ENCODE results near the gene SERGEF. TPM values are rescaled to one million over a fixed set of nuclear protein-coding genes. Genes with fewer than 3 reads are reported as not detected.

SERGEF gene
- polyA plus RNA-seq, 2 of the 4 experiments (the other 2 are of a cell fraction): 20.7 to 24.1 TPM

GRCh38 chr11:18014876-18015275 is 2.0 kb upstream of the SERGEF start:
- ChIA-PET CTCF (no interaction called here), POLR2A (no interaction called here)
- no peaks in the 10 kb centered on the region for H3K9me3 ChIP-seq
- DNase-seq (ENCODE audit: low read depth in 1 of 2, low spot score in 1 of 2): no peak
- H3K27ac ChIP-seq: no peak overlapping the region
- ATAC-seq: no peak
- peaks cover 11% of the 10 kb centered on the region; the same call in 2 of the 3 replicates for H3K4me1 ChIP-seq
- FAIRE-seq: no peak
- TF ChIP-seq E2F6 (IDR thresholded peaks at IDR 0.05; ENCODE audit: borderline replicate concordance, low read depth) (no peak), ATOH8 (CRISPR knock-in tag; IDR thresholded peaks at IDR 0.05; ENCODE audit: low read depth) (no peak), FOSL2 (IDR thresholded peaks at IDR 0.05) (no peak), FOSL2 (CRISPR knock-in tag; IDR thresholded peaks at IDR 0.05) (no peak), JUN (IDR thresholded peaks at IDR 0.05) (no peak), PHF8 (IDR thresholded peaks at IDR 0.05; ENCODE audit: borderline replicate concordance, low read depth) (no peak), FOXS1 (CRISPR knock-in tag; IDR thresholded peaks at IDR 0.05) (no peak), POLR2AphosphoS2 (conservative IDR thresholded peaks at IDR 0.05; ENCODE audit: low read length) (no peak), ESRRA (IDR thresholded peaks at IDR 0.05; ENCODE audit: borderline replicate concordance, low read length) (no peak), BHLHE40 (IDR thresholded peaks at IDR 0.05; ENCODE audit: low read depth, low read length) (no peak)
- TF ChIP-seq, protein P1, sequence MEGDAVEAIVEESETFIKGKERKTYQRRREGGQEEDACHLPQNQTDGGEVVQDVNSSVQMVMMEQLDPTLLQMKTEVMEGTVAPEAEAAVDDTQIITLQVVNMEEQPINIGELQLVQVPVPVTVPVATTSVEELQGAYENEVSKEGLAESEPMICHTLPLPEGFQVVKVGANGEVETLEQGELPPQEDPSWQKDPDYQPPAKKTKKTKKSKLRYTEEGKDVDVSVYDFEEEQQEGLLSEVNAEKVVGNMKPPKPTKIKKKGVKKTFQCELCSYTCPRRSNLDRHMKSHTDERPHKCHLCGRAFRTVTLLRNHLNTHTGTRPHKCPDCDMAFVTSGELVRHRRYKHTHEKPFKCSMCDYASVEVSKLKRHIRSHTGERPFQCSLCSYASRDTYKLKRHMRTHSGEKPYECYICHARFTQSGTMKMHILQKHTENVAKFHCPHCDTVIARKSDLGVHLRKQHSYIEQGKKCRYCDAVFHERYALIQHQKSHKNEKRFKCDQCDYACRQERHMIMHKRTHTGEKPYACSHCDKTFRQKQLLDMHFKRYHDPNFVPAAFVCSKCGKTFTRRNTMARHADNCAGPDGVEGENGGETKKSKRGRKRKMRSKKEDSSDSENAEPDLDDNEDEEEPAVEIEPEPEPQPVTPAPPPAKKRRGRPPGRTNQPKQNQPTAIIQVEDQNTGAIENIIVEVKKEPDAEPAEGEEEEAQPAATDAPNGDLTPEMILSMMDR (IDR thresholded peaks at IDR 0.05): no peak
- H3K4me3 ChIP-seq: no peak overlapping the region
- no peak overlapping the region for H3K4me2 ChIP-seq

- DNase-seq (ENCODE audit: low read depth in 1 of 2, low spot score in 1 of 2) (peak in 1 of 2 experiments; percentile 10), FAIRE-seq (no peak), ATAC-seq (peak; percentile 6 to 11; a peak in 1 of 6 replicates)
- Histone ChIP-seq H3K27ac (peak overlapping the region; percentile 87 to 91), H3K9me3 (no peaks in the 10 kb centered on the region), H3K4me2 (peak overlapping the region; percentile 94), H3K4me1 (peaks cover 11% of the 10 kb centered on the region; the same call in 2 of the 3 replicates), H3K4me3 (peak overlapping the region; percentile 83)
- ChIA-PET CTCF (interaction anchor here (1.0 to 1.4 kb wide), 2 partner anchors 10 to 102 kb away, joined by 3 to 6 read pairs; no protein-coding TSS in a partner anchor), POLR2A (interaction anchor here (1.3 kb wide), 1 partner anchor 92 kb away, joined by 4 read pairs; the partner anchor contains the start of gene SAAL1)
- TF ChIP-seq, protein P2, sequence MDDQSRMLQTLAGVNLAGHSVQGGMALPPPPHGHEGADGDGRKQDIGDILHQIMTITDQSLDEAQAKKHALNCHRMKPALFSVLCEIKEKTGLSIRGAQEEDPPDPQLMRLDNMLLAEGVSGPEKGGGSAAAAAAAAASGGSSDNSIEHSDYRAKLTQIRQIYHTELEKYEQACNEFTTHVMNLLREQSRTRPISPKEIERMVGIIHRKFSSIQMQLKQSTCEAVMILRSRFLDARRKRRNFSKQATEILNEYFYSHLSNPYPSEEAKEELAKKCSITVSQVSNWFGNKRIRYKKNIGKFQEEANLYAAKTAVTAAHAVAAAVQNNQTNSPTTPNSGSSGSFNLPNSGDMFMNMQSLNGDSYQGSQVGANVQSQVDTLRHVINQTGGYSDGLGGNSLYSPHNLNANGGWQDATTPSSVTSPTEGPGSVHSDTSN (IDR thresholded peaks at IDR 0.05): no peak
- TF ChIP-seq RCOR1 (IDR thresholded peaks at IDR 0.05; ENCODE audit: low read depth, low read length) (no peak), FOXS1 (CRISPR knock-in tag; IDR thresholded peaks at IDR 0.05) (no peak), EHF (CRISPR knock-in tag; IDR thresholded peaks at IDR 0.05) (no peak), CHD4 (IDR thresholded peaks at IDR 0.05; ENCODE audit: borderline replicate concordance) (no peak), CEBPB (IDR thresholded peaks at IDR 0.05) (no peak), TP53 (CRISPR knock-in tag; IDR thresholded peaks at IDR 0.05) (no peak), HOXB5 (CRISPR knock-in tag; IDR thresholded peaks at IDR 0.05) (no peak), BCL3 (IDR thresholded peaks at IDR 0.05) (no peak), PHF8 (IDR thresholded peaks at IDR 0.05; ENCODE audit: borderline replicate concordance, low read depth) (no peak), HEYL (CRISPR knock-in tag; IDR thresholded peaks at IDR 0.05) (no peak)
- TF ChIP-seq, protein P1 (IDR thresholded peaks at IDR 0.05): no peak
- WGBS (ENCODE audit: missing lambda C conversion rate): 30% methylated on average over 11 of the region's 11 CpGs
Measured at GRCh38 chr11:18013790-18014507, 1.1 kb upstream of the SERGEF start.

Measured in A549 (cell line).